HL-60 (cell line): ENCODE results near the gene CLNK.

Source experiments
- DNase-seq, 2 experiments: peaks; one replicate each; pipeline ENCODE4 v3.0.0-alpha.2; 2010 to 2020; ENCODE audit warnings: low read depth in 1 of 2, low spot score in 1 of 2
- H3K27ac ChIP-seq: fragments of 250-450 bp; sonication (Bioruptor Pico); replicated peaks from 2 replicates; pipeline ENCODE4 v1.5.1; 2020; ENCODE audit warnings: mild to moderate bottlenecking, moderate library complexity
- H3K27me3 ChIP-seq: fragments of 250-450 bp; sonication (Bioruptor Pico); 2 replicates; pipeline ENCODE4 v1.5.1; 2021; ENCODE audit warnings: mild to moderate bottlenecking, moderate library complexity; ENCODE audit not compliant: insufficient read depth, poor library complexity, severe bottlenecking
- H3K4me3 ChIP-seq: replicated peaks from 2 replicates; pipeline ENCODE4 v1.5.1; 2011; ENCODE audit warnings: mild to moderate bottlenecking, control low read depth, low read length; ENCODE audit not compliant: insufficient read depth
- GABPA ChIP-seq: IDR thresholded peaks from 2 replicates; pipeline ENCODE4 v1.6.1; 2012; ENCODE audit warnings: low read depth
- POLR2AphosphoS5 ChIP-seq: IDR thresholded peaks from 2 replicates; pipeline ENCODE4 v1.6.1; 2012; ENCODE audit warnings: low read depth
- SPI1 ChIP-seq: IDR thresholded peaks from 2 replicates; pipeline ENCODE4 v1.6.1; 2012; ENCODE audit warnings: low read depth, mild to moderate bottlenecking, borderline replicate concordance
- TF ChIP-seq, protein P1 (sequence below): IDR thresholded peaks from 2 replicates; pipeline ENCODE4 v1.6.1; 2012; ENCODE audit warnings: low read depth; ENCODE audit not compliant: insufficient replicate concordance
- TF ChIP-seq, protein P2 (sequence below): IDR thresholded peaks from one replicate; pipeline ENCODE4 v1.5.1; 2011; ENCODE audit warnings: low read length, control low read depth, inconsistent platforms; ENCODE audit not compliant: insufficient read depth

Gene CLNK

DNA sequence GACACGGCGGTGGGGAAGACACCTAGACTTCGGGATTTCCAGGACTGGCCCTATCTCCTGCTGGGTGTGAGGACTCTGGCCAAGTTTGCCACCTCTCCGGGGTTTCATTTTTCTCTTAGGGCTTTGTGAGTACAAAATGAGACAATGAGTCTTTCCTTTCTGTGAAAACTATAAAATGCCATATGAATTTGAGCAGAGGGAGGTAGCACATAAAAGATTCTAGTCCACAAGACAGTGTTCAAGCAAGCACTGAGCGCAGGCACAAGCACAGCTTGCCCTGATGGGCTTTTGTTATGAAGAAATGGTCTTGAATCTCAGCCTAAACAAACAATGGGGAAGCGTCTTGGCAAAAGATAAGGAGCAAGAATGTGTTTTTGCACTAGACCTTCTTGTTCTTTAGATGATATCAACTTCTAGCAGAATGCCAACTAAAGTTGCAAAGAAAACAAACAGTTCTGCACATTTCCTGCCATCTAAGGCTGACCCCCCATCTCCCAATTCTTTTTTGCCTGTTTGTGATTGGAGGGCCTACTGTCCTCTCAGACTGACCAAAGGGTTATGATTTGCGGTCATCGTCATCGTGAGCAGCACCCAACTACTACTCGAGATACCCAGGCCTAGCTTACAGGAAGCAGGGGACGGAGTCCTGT, 154.3 kb downstream of the CLNK start:
- Histone ChIP-seq H3K4me3 (no peak overlapping the region), H3K27me3 (no peaks in the 10 kb centered on the region), H3K27ac (no peak overlapping the region)
- no peak for DNase-seq
- TF ChIP-seq, protein P1, sequence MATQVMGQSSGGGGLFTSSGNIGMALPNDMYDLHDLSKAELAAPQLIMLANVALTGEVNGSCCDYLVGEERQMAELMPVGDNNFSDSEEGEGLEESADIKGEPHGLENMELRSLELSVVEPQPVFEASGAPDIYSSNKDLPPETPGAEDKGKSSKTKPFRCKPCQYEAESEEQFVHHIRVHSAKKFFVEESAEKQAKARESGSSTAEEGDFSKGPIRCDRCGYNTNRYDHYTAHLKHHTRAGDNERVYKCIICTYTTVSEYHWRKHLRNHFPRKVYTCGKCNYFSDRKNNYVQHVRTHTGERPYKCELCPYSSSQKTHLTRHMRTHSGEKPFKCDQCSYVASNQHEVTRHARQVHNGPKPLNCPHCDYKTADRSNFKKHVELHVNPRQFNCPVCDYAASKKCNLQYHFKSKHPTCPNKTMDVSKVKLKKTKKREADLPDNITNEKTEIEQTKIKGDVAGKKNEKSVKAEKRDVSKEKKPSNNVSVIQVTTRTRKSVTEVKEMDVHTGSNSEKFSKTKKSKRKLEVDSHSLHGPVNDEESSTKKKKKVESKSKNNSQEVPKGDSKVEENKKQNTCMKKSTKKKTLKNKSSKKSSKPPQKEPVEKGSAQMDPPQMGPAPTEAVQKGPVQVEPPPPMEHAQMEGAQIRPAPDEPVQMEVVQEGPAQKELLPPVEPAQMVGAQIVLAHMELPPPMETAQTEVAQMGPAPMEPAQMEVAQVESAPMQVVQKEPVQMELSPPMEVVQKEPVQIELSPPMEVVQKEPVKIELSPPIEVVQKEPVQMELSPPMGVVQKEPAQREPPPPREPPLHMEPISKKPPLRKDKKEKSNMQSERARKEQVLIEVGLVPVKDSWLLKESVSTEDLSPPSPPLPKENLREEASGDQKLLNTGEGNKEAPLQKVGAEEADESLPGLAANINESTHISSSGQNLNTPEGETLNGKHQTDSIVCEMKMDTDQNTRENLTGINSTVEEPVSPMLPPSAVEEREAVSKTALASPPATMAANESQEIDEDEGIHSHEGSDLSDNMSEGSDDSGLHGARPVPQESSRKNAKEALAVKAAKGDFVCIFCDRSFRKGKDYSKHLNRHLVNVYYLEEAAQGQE, result no peak
- no peak for TF ChIP-seq SPI1
- no peak for TF ChIP-seq GABPA
- TF ChIP-seq, protein P2, sequence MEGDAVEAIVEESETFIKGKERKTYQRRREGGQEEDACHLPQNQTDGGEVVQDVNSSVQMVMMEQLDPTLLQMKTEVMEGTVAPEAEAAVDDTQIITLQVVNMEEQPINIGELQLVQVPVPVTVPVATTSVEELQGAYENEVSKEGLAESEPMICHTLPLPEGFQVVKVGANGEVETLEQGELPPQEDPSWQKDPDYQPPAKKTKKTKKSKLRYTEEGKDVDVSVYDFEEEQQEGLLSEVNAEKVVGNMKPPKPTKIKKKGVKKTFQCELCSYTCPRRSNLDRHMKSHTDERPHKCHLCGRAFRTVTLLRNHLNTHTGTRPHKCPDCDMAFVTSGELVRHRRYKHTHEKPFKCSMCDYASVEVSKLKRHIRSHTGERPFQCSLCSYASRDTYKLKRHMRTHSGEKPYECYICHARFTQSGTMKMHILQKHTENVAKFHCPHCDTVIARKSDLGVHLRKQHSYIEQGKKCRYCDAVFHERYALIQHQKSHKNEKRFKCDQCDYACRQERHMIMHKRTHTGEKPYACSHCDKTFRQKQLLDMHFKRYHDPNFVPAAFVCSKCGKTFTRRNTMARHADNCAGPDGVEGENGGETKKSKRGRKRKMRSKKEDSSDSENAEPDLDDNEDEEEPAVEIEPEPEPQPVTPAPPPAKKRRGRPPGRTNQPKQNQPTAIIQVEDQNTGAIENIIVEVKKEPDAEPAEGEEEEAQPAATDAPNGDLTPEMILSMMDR, result no peak
- TF ChIP-seq POLR2AphosphoS5, result no peak

DNA sequence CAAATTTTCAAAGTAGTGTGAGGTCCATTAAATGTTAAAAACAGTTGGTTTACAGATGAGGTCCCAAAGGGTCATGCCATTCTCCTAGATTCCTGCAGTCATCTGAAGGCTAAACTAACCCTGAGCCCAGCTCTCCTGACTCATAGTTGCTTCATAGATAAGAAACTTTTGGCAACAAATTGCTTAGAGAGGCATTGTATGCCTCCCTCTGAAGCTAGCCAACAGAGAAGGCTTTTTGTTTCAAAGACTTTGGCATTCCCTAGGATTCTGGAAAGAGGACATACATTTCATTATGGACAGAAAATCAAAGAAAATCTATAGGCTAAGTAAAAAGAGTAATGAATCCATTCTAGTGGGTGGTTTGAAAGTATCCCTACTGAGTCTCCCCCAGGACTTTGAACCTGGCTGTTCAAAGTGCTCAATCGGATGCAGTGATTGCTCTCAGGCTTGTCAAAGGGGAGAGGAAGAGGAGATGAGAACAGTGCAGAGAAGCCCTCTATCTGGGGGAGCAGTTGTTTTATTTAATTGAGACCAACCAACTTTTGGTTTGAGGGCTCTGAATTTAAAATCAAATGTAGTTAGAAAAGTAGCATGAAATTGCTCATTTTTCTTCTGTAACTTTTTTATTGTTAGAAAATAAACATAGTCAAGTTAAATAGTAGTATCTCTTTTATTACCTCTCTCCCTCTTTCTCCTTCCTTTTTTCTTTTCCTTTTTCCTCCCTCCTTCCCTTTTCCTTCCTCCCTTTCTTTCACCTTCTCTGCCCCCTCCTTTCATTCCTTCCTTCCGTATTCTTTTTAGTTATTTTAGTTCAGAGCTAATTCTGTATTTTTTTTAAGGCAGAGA, 155.1 kb downstream of the CLNK start:
- TF ChIP-seq, protein P2, result no peak

DNA sequence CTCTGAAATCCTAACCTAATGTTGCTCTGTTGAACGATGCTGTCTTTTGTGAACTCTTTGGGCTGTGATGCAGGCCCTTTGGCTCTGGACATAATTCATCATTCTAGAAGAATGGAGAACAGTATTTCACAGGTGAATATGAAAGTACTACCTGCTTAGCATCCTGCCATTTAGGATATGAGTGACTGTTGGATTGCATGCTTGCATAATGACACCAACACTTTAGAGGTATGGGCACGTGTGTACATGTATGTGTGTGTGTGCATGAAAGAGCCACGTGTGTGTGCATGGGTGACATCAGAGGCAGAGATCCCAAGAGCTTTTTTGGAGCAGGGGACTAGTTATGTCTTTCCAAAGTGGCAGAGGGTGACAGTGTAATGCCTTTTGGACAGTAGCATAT, 157.1 kb downstream of the CLNK start:
- H3K4me3 ChIP-seq, result no peak overlapping the region
- no peak for DNase-seq
- no peaks in the 10 kb centered on the region for H3K27me3 ChIP-seq
- no peak overlapping the region for H3K27ac ChIP-seq
- TF ChIP-seq, protein P2, result no peak
- TF ChIP-seq POLR2AphosphoS5 (no peak), SPI1 (no peak), GABPA (no peak)
- TF ChIP-seq, protein P1, result no peak

More for the DNA sequence above, 155.1 kb downstream of the CLNK start:
- no peak for DNase-seq
- no peak overlapping the region for H3K27ac ChIP-seq
- no peaks in the 10 kb centered on the region for H3K27me3 ChIP-seq
- no peak overlapping the region for H3K4me3 ChIP-seq
